GM12878 (cell line): ENCODE results near the gene TNFSF12. TPM values are rescaled to one million over a fixed set of nuclear protein-coding genes. Genes with fewer than 3 reads are reported as not detected.

Source experiments
- ATAC-seq: fragments of 200-7000 bp; cut with Tn5 transposase; 3 replicates; pipeline ENCODE4 v1.9.1; 2020; ENCODE audit warnings: mild to moderate bottlenecking, moderate library complexity
- BruUV-seq: library from RNA; stranded (reverse); fragments of 400-500 nt; replicated peaks from 2 replicates; lab custom pipeline; 2021; lab: Mats Ljungman, UMichigan
- CTCF ChIA-PET: fragments of 300-600 bp; sonication (Branson Sonifier 250); formaldehyde crosslinking; extraction: SDS; loops from one replicate; lab custom pipeline; 2021; ENCODE audit warnings: inconsistent platforms; lab: Yijun Ruan, JAX
- POLR2A ChIA-PET: fragments of 350-600 bp; formaldehyde crosslinking; extraction: SDS; loops from one replicate; lab custom pipeline; 2021; ENCODE audit warnings: inconsistent platforms; lab: Charles Lee
- RAD21 ChIA-PET: fragments of 300-600 bp; sonication (Branson Sonifier 250); formaldehyde crosslinking; loops from one replicate; lab custom pipeline; 2023; ENCODE audit warnings: antibody characterized with exemption; ENCODE audit not compliant: unreplicated experiment; lab: Charles Lee
- SMC1A ChIA-PET: fragments of 300-600 bp; sonication (Branson Sonifier 250); formaldehyde crosslinking; loops from one replicate; lab custom pipeline; 2023; ENCODE audit not compliant: unreplicated experiment, uncharacterized antibody; lab: Charles Lee
- DNase-seq: peaks from one replicate; pipeline ENCODE4 v3.0.0-alpha.2; 2011; ENCODE audit warnings: low read depth, low spot score
- FAIRE-seq: peaks from 3 replicates; lab custom pipeline; 2011; peaks lifted over from hg19 to GRCh38; lab: Jason Lieb, UNC
- H2AFZ ChIP-seq: 2 replicates; pipeline ENCODE4 v1.6.0; 2011; ENCODE audit warnings: low read depth, low read length, control low read depth; ENCODE audit not compliant: control insufficient read depth
- H3K27ac ChIP-seq: 2 replicates; pipeline ENCODE4 v1.5.1; 2011; ENCODE audit warnings: control low read depth; ENCODE audit not compliant: control insufficient read depth, insufficient read depth
- H3K27me3 ChIP-seq, 2 experiments: replicated peaks in 1 of 2; 2 replicates each; pipeline versions ENCODE4 v1.6.0 to v1.6.1; 2011; ENCODE audit warnings: low read length in 1 of 2; ENCODE audit not compliant: control insufficient read depth in 2 of 2, insufficient read depth in 2 of 2
- H3K36me3 ChIP-seq, 2 experiments: 2 replicates each; pipeline ENCODE4 v1.5.1; 2011; ENCODE audit warnings: low read length in 1 of 2; ENCODE audit not compliant: control insufficient read depth in 2 of 2, insufficient read depth in 2 of 2
- H3K4me1 ChIP-seq: 2 replicates; pipeline ENCODE4 v1.6.1; 2011; ENCODE audit warnings: mild to moderate bottlenecking, low read length, moderate library complexity, mixed read lengths; ENCODE audit not compliant: control insufficient read depth, insufficient read depth
- H3K4me2 ChIP-seq: 2 replicates; pipeline ENCODE4 v1.6.0; 2011; ENCODE audit warnings: control low read depth; ENCODE audit not compliant: control insufficient read depth, insufficient read depth
- H3K4me3 ChIP-seq: fragments of 200-600 bp; sonication (generic); 2 replicates; pipeline ENCODE4 v1.5.1; 2016
- H3K79me2 ChIP-seq: 2 replicates; pipeline ENCODE4 v1.6.0; 2011; ENCODE audit warnings: low read length; ENCODE audit not compliant: control insufficient read depth, insufficient read depth
- H3K9ac ChIP-seq: 2 replicates; pipeline ENCODE4 v1.8.0; 2011; ENCODE audit warnings: low read length, control low read depth, mixed read lengths; ENCODE audit not compliant: control insufficient read depth, insufficient read depth
- H3K9me3 ChIP-seq: replicated peaks from 3 replicates; pipeline ENCODE4 v1.5.1; 2011; ENCODE audit warnings: mild to moderate bottlenecking, low read length; ENCODE audit not compliant: control insufficient read depth, insufficient read depth
- H4K20me1 ChIP-seq: 2 replicates; pipeline ENCODE4 v1.6.0; 2011; ENCODE audit not compliant: control insufficient read depth, insufficient read depth
- BMI1 ChIP-seq: fragments of 450-650 bp; IDR thresholded peaks from 2 replicates; pipeline ENCODE4 v1.6.1; 2016; ENCODE audit warnings: mild to moderate bottlenecking, moderate library complexity, borderline replicate concordance
- POLR2AphosphoS2 ChIP-seq: IDR thresholded peaks from 2 replicates; pipeline ENCODE4 v1.6.1; 2011; ENCODE audit warnings: low read depth, mild to moderate bottlenecking, low read length, improper control_type of control experiment, moderate library complexity
- WGBS: methylation state at CpG from one replicate; pipeline ENCODE4 v1.1.6; 2016; ENCODE audit warnings: low lambda C conversion rate; ENCODE audit not compliant: insufficient replicate concordance, insufficient coverage; ENCODE audit errors: missing lambda C conversion rate; 5-methylcytosine and 5-hydroxymethylcytosine counted together
- in situ Hi-C: fragments of 300-500 bp; cut with MboI; formaldehyde crosslinking; loops from 9 replicates; pipeline ENCODE4 v1.14.3; 2018; ENCODE audit warnings: mixed read lengths
- intact Hi-C: fragments of 100-400 bp; cut with micrococcal nuclease; formaldehyde crosslinking; loops from one replicate; pipeline ENCODE4 v1.14.2; 2022; ENCODE audit not compliant: unreplicated experiment
- polyA plus RNA-seq, 11 experiments: library from polyadenylated mRNA; depleted of rRNA in 4 of 11; unstranded in 6 of 11; stranded (reverse) in 5 of 11; fragments of >200 nt; fragmentation: Nextera tagmentation in 4 of 11; fragmentation: Illumina TruSeq in 1 of 11; extraction: Ambion mirVana in 4 of 11; extraction: Trizol in 1 of 11; gene quantifications; 1 replicate in 1 of 11; 2 replicates in 10 of 11; pipeline versions ENCODE4 v1.2.1 to v1.2.3, GENCODE V29; 2011 to 2016; ENCODE audit warnings: inconsistent platforms in 2 of 11, missing spikeins in 2 of 11, low read depth in 1 of 11
- total RNA-seq, 4 experiments: library from RNA; depleted of rRNA in 3 of 4; stranded (reverse); fragments of >200 nt in 3 of 4; fragmentation: Illumina TruSeq in 1 of 4; extraction: Trizol in 1 of 4; gene quantifications; 2 replicates each; pipeline versions ENCODE4 v1.2.1 to v1.2.3, GENCODE V29; 2013 to 2021
- TF ChIP-seq, protein P1 (sequence below): fragments of 450-650 bp; IDR thresholded peaks from 2 replicates; pipeline ENCODE4 v1.6.1; 2017; ENCODE audit warnings: mild to moderate bottlenecking, low read depth, inconsistent platforms; ENCODE audit not compliant: poor library complexity, severe bottlenecking

The TNFSF12 gene
- total and polyA plus RNA-seq, 10 of the 15 experiments (the other 5 are each of a cell fraction or from before 2014, with no cell fraction given): 0.32 to 7.0 (median 2.6) TPM

DNA sequence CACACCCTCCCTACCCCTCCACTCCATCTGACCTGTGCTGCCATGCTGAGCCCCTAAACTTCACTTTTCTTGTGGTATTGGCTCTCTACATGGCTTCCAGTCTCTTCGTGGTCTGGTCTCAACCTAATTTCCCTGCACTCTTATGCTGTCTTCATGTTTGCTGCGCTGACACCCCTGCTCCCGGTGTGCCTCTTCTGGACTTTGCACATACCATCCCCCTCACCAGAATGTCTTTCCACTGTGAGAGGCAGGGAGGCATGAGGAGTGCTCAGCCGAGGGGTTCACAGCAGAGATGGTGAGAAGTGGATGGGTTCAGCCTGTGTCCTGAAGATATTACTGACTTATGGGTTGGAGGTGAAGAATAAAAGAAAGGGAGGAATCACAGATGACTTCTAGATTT lies 2.5 kb downstream of the TNFSF12 start:
- Histone ChIP-seq H3K4me3 (no peak overlapping the region), H3K27ac (no peak overlapping the region), H3K79me2 (no peaks in the 10 kb centered on the region), H2AFZ (no peak overlapping the region), H3K4me2 (no peak overlapping the region), H3K4me1 (peaks cover 29% of the 10 kb centered on the region), H3K36me3 (no peaks in the 10 kb centered on the region), H4K20me1 (no peaks in the 10 kb centered on the region), H3K27me3 (no peaks in the 10 kb centered on the region; a peak in 1 of 4 replicates), H3K9me3 (no peaks in the 10 kb centered on the region), H3K9ac (no peak overlapping the region)
- ChIA-PET POLR2A (interaction anchor here (1.0 to 1.5 kb wide), 2 partner anchors 11 to 20 kb away, joined by 3 to 5 read pairs; partner anchors contain the start of gene SENP3), SMC1A (interaction anchor here (1.2 to 1.6 kb wide), 4 partner anchors 10 to 38 kb away, joined by 3 to 6 read pairs (median 4); partner anchors contain the start of gene SENP3), CTCF (interaction anchor here (2.0 to 2.5 kb wide), 2 partner anchors 9 to 36 kb away, joined by 12 to 20 read pairs; partner anchors contain the start of gene SENP3), RAD21 (interaction anchor here (1.2 to 1.6 kb wide), 3 partner anchors 9 to 136 kb away, joined by 5 to 7 read pairs (median 7); partner anchors contain the start of gene TP53)
- intact Hi-C loops (no loop called here), in situ Hi-C loops (loop anchor here (25.0 kb wide), 1 partner anchor 514 kb away; the partner anchor contains the start of genes SLC16A11 and SLC16A13)
- DNase-seq: no peak
- FAIRE-seq: no peak
- WGBS: 72% methylated on average over 4 of the region's 4 CpGs
- no peak for TF ChIP-seq POLR2AphosphoS2
- TF ChIP-seq, protein P1, sequence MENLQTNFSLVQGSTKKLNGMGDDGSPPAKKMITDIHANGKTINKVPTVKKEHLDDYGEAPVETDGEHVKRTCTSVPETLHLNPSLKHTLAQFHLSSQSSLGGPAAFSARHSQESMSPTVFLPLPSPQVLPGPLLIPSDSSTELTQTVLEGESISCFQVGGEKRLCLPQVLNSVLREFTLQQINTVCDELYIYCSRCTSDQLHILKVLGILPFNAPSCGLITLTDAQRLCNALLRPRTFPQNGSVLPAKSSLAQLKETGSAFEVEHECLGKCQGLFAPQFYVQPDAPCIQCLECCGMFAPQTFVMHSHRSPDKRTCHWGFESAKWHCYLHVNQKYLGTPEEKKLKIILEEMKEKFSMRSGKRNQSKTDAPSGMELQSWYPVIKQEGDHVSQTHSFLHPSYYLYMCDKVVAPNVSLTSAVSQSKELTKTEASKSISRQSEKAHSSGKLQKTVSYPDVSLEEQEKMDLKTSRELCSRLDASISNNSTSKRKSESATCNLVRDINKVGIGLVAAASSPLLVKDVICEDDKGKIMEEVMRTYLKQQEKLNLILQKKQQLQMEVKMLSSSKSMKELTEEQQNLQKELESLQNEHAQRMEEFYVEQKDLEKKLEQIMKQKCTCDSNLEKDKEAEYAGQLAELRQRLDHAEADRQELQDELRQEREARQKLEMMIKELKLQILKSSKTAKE: no peak
- no peak for TF ChIP-seq BMI1
- no peak for ATAC-seq
- BruUV-seq: no TSS peak
